Endothelial cell of umbilical vein (primary cell): ENCODE data around the gene TK2. TPM values are rescaled to one million over a fixed set of nuclear protein-coding genes. Genes with fewer than 3 reads are reported as not detected.
"Not testable (repeated sequence)": the region's sequence is repeated elsewhere in the genome, so short reads cannot be mapped to it uniquely, and the experiment has no call there.

Experiments used
- BruUV-seq: library from RNA; stranded (reverse); fragments of 400-500 nt; replicated peaks from 2 replicates; lab custom pipeline; 2021; lab: Mats Ljungman, UMichigan
- CTCF ChIA-PET: fragments of 300-600, 350-600 bp; sonication (Branson Sonifier 250); formaldehyde crosslinking; loops from one replicate; lab custom pipeline; 2021; ENCODE audit warnings: antibody characterized with exemption, inconsistent platforms; lab: Charles Lee
- POLR2A ChIA-PET: fragments of 300-600, 350-600 bp; sonication (Branson Sonifier 250); formaldehyde crosslinking; loops from one replicate; lab custom pipeline; 2021; ENCODE audit warnings: antibody characterized with exemption, inconsistent platforms; lab: Charles Lee
- DNase-seq: peaks from one replicate; pipeline ENCODE4 v3.0.0-alpha.2; 2011; ENCODE audit warnings: low read depth, low spot score
- FAIRE-seq: peaks from 2 replicates; lab custom pipeline; 2011; peaks lifted over from hg19 to GRCh38; lab: Jason Lieb, UNC
- H2AFZ ChIP-seq: 2 replicates; pipeline ENCODE4 v1.6.0; 2012; ENCODE audit warnings: low read depth, low read length, control low read depth, inconsistent platforms
- H3K27ac ChIP-seq: 2 replicates; pipeline ENCODE4 v1.5.1; 2011; ENCODE audit warnings: low read depth, mild to moderate bottlenecking, control low read depth, low read length, moderate library complexity; ENCODE audit not compliant: insufficient read depth
- H3K27me3 ChIP-seq, 2 experiments: 2 replicates each; pipeline versions ENCODE4 v1.6.0 to v1.6.1; 2011; ENCODE audit warnings: low read length in 2 of 2, mixed read lengths in 1 of 2; ENCODE audit not compliant: control insufficient read depth in 2 of 2, insufficient read depth in 2 of 2
- H3K36me3 ChIP-seq, 2 experiments: 2 replicates in 1 of 2; 3 replicates in 1 of 2; pipeline ENCODE4 v1.5.1; 2011; ENCODE audit warnings: low read length in 2 of 2, mild to moderate bottlenecking in 1 of 2, moderate library complexity in 1 of 2; ENCODE audit not compliant: control insufficient read depth in 2 of 2, insufficient read depth in 2 of 2; ENCODE audit errors: extremely low read depth in 1 of 2
- H3K4me1 ChIP-seq: 3 replicates; pipeline ENCODE4 v1.5.1; 2011; ENCODE audit warnings: mild to moderate bottlenecking, low read length; ENCODE audit not compliant: control insufficient read depth, insufficient read depth; ENCODE audit errors: extremely low read depth
- H3K4me2 ChIP-seq: 2 replicates; pipeline ENCODE4 v1.6.1; 2011; ENCODE audit warnings: low read length, control low read depth, mixed read lengths; ENCODE audit not compliant: insufficient read depth
- H3K4me3 ChIP-seq, 3 experiments: fragments of 200-600 bp in 1 of 3; sonication (generic), shearing (Covaris generic) in 1 of 3; replicated peaks in 1 of 3; 2 replicates each; pipeline ENCODE4 v1.5.1; 2011 to 2016; ENCODE audit warnings: control low read depth in 3 of 3, low read length in 3 of 3, mild to moderate bottlenecking in 2 of 3, inconsistent platforms in 1 of 3, low read depth in 1 of 3, moderate library complexity in 1 of 3; ENCODE audit not compliant: insufficient read depth in 1 of 3
- H3K79me2 ChIP-seq: 2 replicates; pipeline ENCODE4 v1.6.0; 2012; ENCODE audit warnings: low read length, inconsistent platforms; ENCODE audit not compliant: control insufficient read depth, insufficient read depth
- H3K9ac ChIP-seq: replicated peaks from 2 replicates; pipeline ENCODE3; 2011; ENCODE audit warnings: low read length, control low read depth; ENCODE audit not compliant: insufficient read depth; ENCODE audit errors: extremely low read depth
- H3K9me1 ChIP-seq: replicated peaks from 3 replicates; pipeline ENCODE4 v1.6.0; 2011; ENCODE audit warnings: mild to moderate bottlenecking, low read length; ENCODE audit not compliant: control insufficient read depth, insufficient read depth; ENCODE audit errors: extremely low read depth
- H3K9me3 ChIP-seq: replicated peaks from 2 replicates; pipeline ENCODE4 v1.5.1; 2012; ENCODE audit warnings: low read length, inconsistent platforms; ENCODE audit not compliant: control insufficient read depth, insufficient read depth
- H4K20me1 ChIP-seq: replicated peaks from 2 replicates; pipeline ENCODE3; 2011; ENCODE audit warnings: mild to moderate bottlenecking, low read length; ENCODE audit not compliant: control insufficient read depth, insufficient read depth; ENCODE audit errors: extremely low read depth
- CTCF ChIP-seq, 2 donors: IDR thresholded peaks; 1 replicate in 1 of 2; 2 replicates in 1 of 2; pipeline ENCODE4 v1.5.1; 2011; ENCODE audit warnings: low read length in 2 of 2, mild to moderate bottlenecking in 2 of 2, moderate library complexity in 2 of 2, control low read depth in 1 of 2, inconsistent platforms in 1 of 2, low read depth in 1 of 2; ENCODE audit not compliant: insufficient read depth in 1 of 2; ENCODE audit errors: extremely low read depth in 1 of 2
- EZH2 ChIP-seq: IDR thresholded peaks from 2 replicates; pipeline ENCODE4 v1.6.1; 2012; ENCODE audit warnings: borderline replicate concordance, low read depth, mild to moderate bottlenecking, moderate library complexity, low read length, inconsistent platforms; ENCODE audit not compliant: severe bottlenecking
- GATA2 ChIP-seq: IDR thresholded peaks from 2 replicates; pipeline ENCODE4 v1.7.0; 2011; ENCODE audit warnings: low read depth, mild to moderate bottlenecking, moderate library complexity, mixed read lengths, low read length; ENCODE audit not compliant: insufficient read length, insufficient read depth
- POLR2AphosphoS5 ChIP-seq: IDR thresholded peaks from 2 replicates; pipeline ENCODE4 v1.6.1; 2012; ENCODE audit warnings: low read depth, mild to moderate bottlenecking, control low read depth, low read length, moderate library complexity; ENCODE audit not compliant: insufficient read depth
- dilution Hi-C: fragments of 300-500 bp; cut with MboI; formaldehyde crosslinking; loops from one replicate; pipeline ENCODE4 v1.15.0; 2019; ENCODE audit warnings: low sequenced_read_pairs; ENCODE audit not compliant: extremely low pct_ligation_motif_present
- intact Hi-C: fragments of 100-400 bp; cut with micrococcal nuclease; formaldehyde crosslinking; loops from one replicate; pipeline ENCODE4 v1.10.0; 2022
- polyA plus RNA-seq, 4 experiments: library from polyadenylated mRNA; depleted of rRNA in 3 of 4; stranded (reverse) in 3 of 4; unstranded in 1 of 4; fragments of >200 nt; gene quantifications; 2 replicates each; pipeline versions ENCODE4 v1.2.1 to v1.2.3, GENCODE V29; 2011 to 2012; ENCODE audit warnings: missing spikeins in 1 of 4
- total RNA-seq: library from RNA; stranded (reverse); gene quantifications from 2 replicates; pipeline ENCODE4 v1.2.3, GENCODE V29; 2021
- TF ChIP-seq, protein P1 (sequence below): IDR thresholded peaks from 2 replicates; pipeline ENCODE4 v1.6.1; 2011; ENCODE audit not compliant: insufficient read depth, insufficient read length

TK2 gene
- total and polyA plus RNA-seq, 2 donors (not counting 3 experiments of a cell fraction or from before 2014, with no cell fraction given): 12.1 to 25.2 TPM

GRCh38 chr16:66598111-66598510 is 48.2 kb upstream of the TK2 start:
- Histone ChIP-seq H4K20me1 (no peaks in the 10 kb centered on the region), H3K27ac (no peak overlapping the region), H3K36me3 (no peaks in the 10 kb centered on the region), H3K9me1 (no peaks in the 10 kb centered on the region), H3K27me3 (peaks cover 0 to 13% of the 10 kb centered on the region in 2 experiments), H3K9ac (no peak overlapping the region), H3K79me2 (no peaks in the 10 kb centered on the region), H3K4me2 (no peak overlapping the region), H3K4me3 (no peak overlapping the region), H3K4me1 (no peaks in the 10 kb centered on the region), H2AFZ (no peak overlapping the region), H3K9me3 (no peaks in the 10 kb centered on the region)
- ChIA-PET CTCF (interaction anchor here (0.9 to 4.2 kb wide), 3 partner anchors 10 to 232 kb away, joined by 3 to 26 read pairs (median 4); partner anchors contain the start of gene NAE1), POLR2A (no interaction called here)
- no peak for TF ChIP-seq EZH2
- FAIRE-seq: no peak
- DNase-seq: no peak
- no TSS peak for BruUV-seq
- intact Hi-C loops (no loop called here), dilution Hi-C loops (no loop called here)

- DNase-seq (no peak), FAIRE-seq (no peak)
- dilution Hi-C loops: no loop called here
- Histone ChIP-seq H3K9me3 (no peaks in the 10 kb centered on the region), H3K27ac (no peak overlapping the region), H3K9ac (no peak overlapping the region), H3K4me1 (no peaks in the 10 kb centered on the region), H3K79me2 (no peaks in the 10 kb centered on the region), H3K4me3 (no peak overlapping the region), H3K9me1 (no peaks in the 10 kb centered on the region), H3K36me3 (no peaks in the 10 kb centered on the region), H4K20me1 (no peaks in the 10 kb centered on the region), H3K27me3 (peaks cover 0 to 13% of the 10 kb centered on the region in 2 experiments), H2AFZ (no peak overlapping the region), H3K4me2 (no peak overlapping the region)
- ChIA-PET CTCF (interaction anchor here (0.7 to 4.2 kb wide), 4 partner anchors 8 to 233 kb away, joined by 3 to 26 read pairs (median 4); partner anchors contain the start of gene NAE1), POLR2A (interaction anchor here (0.6 kb wide), 1 partner anchor 274 kb away, joined by 3 read pairs; no protein-coding TSS in a partner anchor)
- intact Hi-C loops: no loop called here
- TF ChIP-seq CTCF (IDR thresholded peaks at IDR 0.05; ENCODE audit: extremely low read depth in 1 of 2, insufficient read depth in 1 of 2, low read depth in 1 of 2, low read length in 2 of 2) (no peak), GATA2 (no peak), EZH2 (no peak), POLR2AphosphoS5 (no peak)
- TF ChIP-seq, protein P1, sequence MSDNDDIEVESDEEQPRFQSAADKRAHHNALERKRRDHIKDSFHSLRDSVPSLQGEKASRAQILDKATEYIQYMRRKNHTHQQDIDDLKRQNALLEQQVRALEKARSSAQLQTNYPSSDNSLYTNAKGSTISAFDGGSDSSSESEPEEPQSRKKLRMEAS: no peak
- no TSS peak for BruUV-seq
These were observed 47.3 kb upstream of the TK2 start for GRCh38 chr16:66596986-66597848.

GRCh38 chr16:66596559-66596958 is 46.6 kb upstream of the TK2 start:
- H3K36me3 ChIP-seq, H3K27ac ChIP-seq, H3K9me3 ChIP-seq, intact Hi-C loops, H3K4me3 ChIP-seq, H3K79me2 ChIP-seq, H3K4me2 ChIP-seq, H4K20me1 ChIP-seq, H3K9me1 ChIP-seq, FAIRE-seq, H2AFZ ChIP-seq, DNase-seq, H3K4me1 ChIP-seq, dilution Hi-C loops, H3K9ac ChIP-seq, BruUV-seq: not testable (repeated sequence)
- H3K27me3 ChIP-seq: peaks cover 0 to 13% of the 10 kb centered on the region in 2 experiments
- ChIA-PET CTCF (interaction anchor here (0.6 to 4.2 kb wide), 5 partner anchors 7 to 588 kb away, joined by 3 to 26 read pairs (median 3); no protein-coding TSS in a partner anchor), POLR2A (interaction anchor here (0.6 kb wide), 1 partner anchor 274 kb away, joined by 3 read pairs; no protein-coding TSS in a partner anchor)
